Astrocyte of the cerebellum (primary cell): Measurements from ENCODE around the gene AK8.
"Not testable (repeated sequence)": the region's sequence is repeated elsewhere in the genome, so short reads cannot be mapped to it uniquely, and the experiment has no call there.

ENCODE experiments used
- DNase-seq: peaks from one replicate; pipeline ENCODE4 v3.0.0-alpha.2; 2011; ENCODE audit warnings: low read depth
- H3K4me3 ChIP-seq: 2 replicates; pipeline ENCODE4 v1.5.1; 2011; ENCODE audit warnings: mild to moderate bottlenecking, low read depth, low read length, moderate library complexity
- in situ Hi-C: cut with HindIII; loops from 2 replicates; pipeline ENCODE4 v1.10.0; 2017; ENCODE audit warnings: low sequenced_read_pairs
- TF ChIP-seq, protein P1 (sequence below): IDR thresholded peaks from 2 replicates; pipeline ENCODE4 v1.5.1; 2012; ENCODE audit warnings: low read length, low read depth, moderate library complexity, mild to moderate bottlenecking; ENCODE audit errors: missing control alignments

The AK8 gene

GRCh38 chr9:132773093-132773492 lies 105.0 kb downstream of the AK8 start:
- in situ Hi-C loops, result no loop called here
- H3K4me3 ChIP-seq, result no peak overlapping the region
- TF ChIP-seq, protein P1, sequence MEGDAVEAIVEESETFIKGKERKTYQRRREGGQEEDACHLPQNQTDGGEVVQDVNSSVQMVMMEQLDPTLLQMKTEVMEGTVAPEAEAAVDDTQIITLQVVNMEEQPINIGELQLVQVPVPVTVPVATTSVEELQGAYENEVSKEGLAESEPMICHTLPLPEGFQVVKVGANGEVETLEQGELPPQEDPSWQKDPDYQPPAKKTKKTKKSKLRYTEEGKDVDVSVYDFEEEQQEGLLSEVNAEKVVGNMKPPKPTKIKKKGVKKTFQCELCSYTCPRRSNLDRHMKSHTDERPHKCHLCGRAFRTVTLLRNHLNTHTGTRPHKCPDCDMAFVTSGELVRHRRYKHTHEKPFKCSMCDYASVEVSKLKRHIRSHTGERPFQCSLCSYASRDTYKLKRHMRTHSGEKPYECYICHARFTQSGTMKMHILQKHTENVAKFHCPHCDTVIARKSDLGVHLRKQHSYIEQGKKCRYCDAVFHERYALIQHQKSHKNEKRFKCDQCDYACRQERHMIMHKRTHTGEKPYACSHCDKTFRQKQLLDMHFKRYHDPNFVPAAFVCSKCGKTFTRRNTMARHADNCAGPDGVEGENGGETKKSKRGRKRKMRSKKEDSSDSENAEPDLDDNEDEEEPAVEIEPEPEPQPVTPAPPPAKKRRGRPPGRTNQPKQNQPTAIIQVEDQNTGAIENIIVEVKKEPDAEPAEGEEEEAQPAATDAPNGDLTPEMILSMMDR, result no peak
- no peak for DNase-seq

DNA sequence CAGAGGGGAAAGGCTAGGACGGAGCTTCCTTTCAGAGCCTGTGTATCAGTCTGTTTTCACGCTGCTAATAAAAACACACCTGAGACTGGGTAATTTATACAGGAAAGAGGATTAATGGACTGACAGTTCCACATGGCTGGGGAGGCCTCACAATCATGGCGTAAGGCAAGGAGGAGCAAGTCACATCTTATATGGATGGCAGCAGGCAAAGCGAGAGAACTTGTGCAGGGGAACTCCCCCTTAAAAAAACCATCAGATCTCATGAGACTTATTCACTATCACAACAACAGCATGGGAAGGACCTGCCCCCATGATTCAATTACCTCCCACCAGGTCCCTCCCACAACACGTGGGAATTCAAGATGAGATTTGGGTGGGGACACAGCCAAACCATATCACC lies 106.3 kb downstream of the AK8 start:
- DNase-seq, in situ Hi-C loops, H3K4me3 ChIP-seq: not testable (repeated sequence)

DNA sequence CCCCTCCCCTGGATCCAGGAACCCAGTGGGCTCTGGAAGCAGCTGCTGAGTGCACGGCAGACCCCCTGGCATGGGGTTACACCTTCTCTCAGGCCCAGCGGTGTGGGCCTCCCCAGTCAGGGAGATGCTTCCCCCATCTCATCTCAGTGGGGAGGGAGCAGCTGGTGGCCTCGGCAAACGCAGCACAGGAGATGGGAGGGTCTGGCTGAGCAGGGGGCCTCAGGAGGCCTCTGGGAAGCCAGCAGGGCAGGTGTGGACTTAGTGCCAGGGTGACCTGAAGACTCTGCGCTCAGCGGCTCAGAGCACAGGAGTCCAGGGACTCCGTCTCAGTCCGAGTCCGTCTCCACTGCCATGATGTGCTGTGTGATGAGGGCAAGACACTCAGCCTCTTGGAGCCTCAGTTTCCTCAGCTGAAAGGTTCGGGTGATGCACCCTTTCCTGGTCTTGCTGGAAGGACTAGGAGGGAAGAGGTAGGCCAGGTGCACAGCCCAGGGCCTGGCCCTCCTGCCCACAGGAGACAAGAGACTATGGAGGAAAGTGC lies 107.2 kb downstream of the AK8 start:
- in situ Hi-C loops, result no loop called here
- peak overlapping the region; percentile 69 for H3K4me3 ChIP-seq
- TF ChIP-seq, protein P1, result no peak
- no peak for DNase-seq

DNA sequence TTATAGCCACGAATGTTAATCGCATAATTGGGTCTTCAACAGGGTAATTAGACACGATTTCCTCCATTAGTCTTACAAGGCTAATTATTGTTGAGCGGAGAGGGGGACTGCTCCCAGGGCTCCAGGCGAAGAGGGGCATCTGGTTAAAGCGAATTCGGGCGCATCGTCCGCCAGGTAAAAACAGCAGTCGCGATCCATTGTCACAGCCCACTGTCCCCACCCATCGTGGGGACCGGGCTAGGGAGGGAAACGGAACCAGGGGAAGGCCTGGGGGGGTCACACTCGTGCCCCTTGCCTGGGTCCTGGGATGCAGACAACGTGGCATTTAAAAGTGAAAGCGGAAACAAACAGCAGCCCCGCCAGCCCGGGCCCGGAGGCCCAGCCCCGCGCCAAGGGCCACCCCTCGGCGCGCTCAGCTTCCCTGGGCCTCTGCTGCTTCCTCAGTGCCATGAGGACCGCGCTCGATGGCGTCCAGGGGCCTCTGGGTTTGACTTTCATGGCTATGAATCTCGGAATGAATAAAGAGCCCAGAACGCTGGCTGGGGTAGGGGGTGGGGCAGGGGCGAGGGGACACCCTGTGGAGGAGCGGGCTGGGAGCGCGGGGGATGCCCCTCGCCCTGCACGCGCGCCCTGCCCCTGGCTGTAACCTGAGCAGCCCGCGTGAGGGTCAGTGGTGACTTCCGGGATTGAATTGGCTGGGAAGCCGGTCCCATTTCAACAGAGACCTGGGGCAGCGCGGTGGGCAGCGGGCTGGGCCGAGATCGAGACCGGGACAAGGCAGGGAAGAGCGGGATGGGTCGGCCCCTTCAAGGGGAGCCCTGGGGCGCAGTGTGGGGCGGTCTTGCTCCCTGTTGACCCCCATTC lies 107.9 kb downstream of the AK8 start:
- DNase-seq, result no peak
- in situ Hi-C loops, result loop anchor here (5.0 kb wide), 1 partner anchor 93 kb away; no protein-coding TSS in a partner anchor
- peak overlapping the region; percentile 69 for H3K4me3 ChIP-seq
- TF ChIP-seq, protein P1, result no peak

DNA sequence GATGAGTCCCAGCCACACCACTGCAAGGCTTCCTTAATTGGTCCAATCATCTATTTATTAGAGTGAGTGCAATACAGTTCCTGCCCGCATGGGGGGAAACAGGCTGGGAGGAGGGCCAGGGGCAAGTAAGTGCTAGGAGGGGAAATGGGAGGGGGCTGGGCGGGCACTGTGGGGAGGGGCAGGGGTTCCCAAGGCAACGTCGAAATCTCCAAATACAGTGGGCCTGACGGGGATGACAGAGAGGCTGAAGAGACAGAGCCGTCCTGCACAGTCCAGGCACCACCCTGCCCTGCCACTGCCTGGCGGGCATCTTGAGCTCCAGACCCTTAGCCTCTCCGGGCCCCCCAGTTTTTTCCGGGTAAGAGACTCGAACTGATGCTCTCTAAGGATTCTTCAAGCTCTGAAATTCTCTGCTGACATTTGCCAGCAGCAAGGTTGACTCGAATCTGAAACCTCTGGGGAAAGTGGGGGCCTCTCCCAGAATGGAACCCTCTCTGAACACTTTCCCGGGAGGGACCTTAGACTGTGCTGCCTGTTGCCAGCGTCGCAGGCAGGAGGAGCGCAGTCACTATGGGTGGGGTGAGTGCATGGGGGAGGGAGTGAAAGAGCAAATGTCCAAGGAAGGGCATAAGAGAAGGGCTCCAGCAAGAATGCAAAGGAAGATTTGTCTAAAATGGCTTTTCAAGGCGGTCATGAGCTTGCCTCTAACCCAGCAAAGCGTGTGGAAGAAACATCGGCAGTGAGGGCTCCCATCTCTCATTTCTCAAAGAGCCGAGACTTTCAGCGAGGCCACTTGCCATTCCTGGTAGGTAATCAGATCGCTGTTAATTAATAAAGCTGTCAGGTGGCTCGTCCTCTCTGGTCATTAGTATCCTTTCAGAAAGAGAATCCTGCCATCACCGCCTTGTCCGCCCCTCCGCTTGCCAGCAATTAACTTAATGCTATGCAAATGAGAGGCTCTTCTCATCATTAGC lies 108.9 kb downstream of the AK8 start:
- no peak for DNase-seq
- TF ChIP-seq, protein P1, result peak; percentile 46
- H3K4me3 ChIP-seq, result peak overlapping the region; percentile 69
- in situ Hi-C loops, result loop anchor here (5.0 kb wide), 1 partner anchor 92 kb away; no protein-coding TSS in a partner anchor

DNA sequence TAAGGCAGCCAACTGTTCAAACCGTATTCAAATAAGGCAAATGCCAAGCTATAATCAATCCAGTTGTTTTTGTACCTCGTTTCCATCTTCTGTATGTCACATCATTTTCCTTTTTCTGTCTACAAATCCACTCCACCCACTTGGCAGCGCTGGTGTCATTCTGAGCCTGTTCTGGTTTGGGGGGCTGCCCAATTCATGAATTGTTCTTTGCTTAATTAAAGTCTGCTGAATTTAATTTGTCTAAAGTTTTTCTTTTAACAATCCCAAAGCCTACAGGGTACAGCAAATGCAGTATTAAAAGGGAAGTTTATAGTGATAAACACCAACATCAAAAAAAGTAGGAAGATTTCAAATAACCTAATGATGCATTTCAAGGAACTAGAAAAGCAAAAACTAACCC lies 114.5 kb downstream of the AK8 start:
- DNase-seq, result no peak
- no peak overlapping the region for H3K4me3 ChIP-seq
- TF ChIP-seq, protein P1, result no peak
- in situ Hi-C loops, result no loop called here
